OCI-LY3 (cell line): Measurements from ENCODE around the gene GDF11.

Experiments
- H2AFZ ChIP-seq: fragments of 200-600, 300-600 bp; shearing (Covaris generic); 2 replicates; pipeline ENCODE4 v1.6.0; 2014; ENCODE audit warnings: antibody characterized with exemption, low read depth, low read length
- H3K27ac ChIP-seq: fragments of 200-600, 300-600 bp; sonication (generic); 2 replicates; pipeline ENCODE4 v1.5.1; 2014; ENCODE audit warnings: mild to moderate bottlenecking, low read length, moderate library complexity, mixed read lengths
- H3K27me3 ChIP-seq: fragments of 200-600, 300-600 bp; sonication (generic); 2 replicates; pipeline ENCODE4 v1.6.1; 2014; ENCODE audit warnings: low read depth, low read length, mixed read lengths
- H3K36me3 ChIP-seq: fragments of 200-600, 300-600 bp; sonication (generic); replicated peaks from 2 replicates; pipeline ENCODE3; 2014; ENCODE audit warnings: low read depth, low read length, mixed read lengths
- H3K4me1 ChIP-seq: fragments of 300-600, 200-600 bp; sonication (generic); 2 replicates; pipeline ENCODE4 v1.6.1; 2014; ENCODE audit warnings: low read length, mixed read lengths
- H3K4me2 ChIP-seq: fragments of 200-600, 300-600 bp; sonication (generic); 2 replicates; pipeline ENCODE4 v1.6.1; 2014; ENCODE audit warnings: low read length, mixed read lengths
- H3K4me3 ChIP-seq: fragments of 300-600, 200-600 bp; sonication (generic); 2 replicates; pipeline ENCODE4 v1.5.1; 2014; ENCODE audit warnings: antibody characterized with exemption, mild to moderate bottlenecking, low read length, moderate library complexity
- H3K79me2 ChIP-seq: fragments of 300-600, 200-600 bp; shearing (Covaris generic); 2 replicates; pipeline ENCODE4 v1.6.1; 2014; ENCODE audit warnings: mild to moderate bottlenecking, low read length, mixed read lengths
- H3K9ac ChIP-seq: fragments of 300-600, 200-600 bp; shearing (Covaris generic); 2 replicates; pipeline ENCODE4 v1.6.0; 2014; ENCODE audit warnings: mild to moderate bottlenecking, low read length, moderate library complexity
- H3K9me3 ChIP-seq: fragments of 200-600, 300-600 bp; shearing (Covaris generic); 2 replicates; pipeline ENCODE4 v1.6.1; 2014; ENCODE audit warnings: low read length, mixed read lengths; ENCODE audit not compliant: insufficient read depth
- H4K20me1 ChIP-seq: fragments of 200-600, 300-600 bp; sonication (generic); 2 replicates; pipeline ENCODE4 v1.6.1; 2016; ENCODE audit warnings: low read length, mixed read lengths; ENCODE audit not compliant: insufficient read depth
- CTCF ChIP-seq: fragments of 200-600, 300-600 bp; sonication (generic); IDR thresholded peaks from 2 replicates; pipeline ENCODE4 v1.5.1; 2014; ENCODE audit warnings: antibody characterized with exemption, low read length, low read depth
- EZH2phosphoT487 ChIP-seq: fragments of 200-600 bp; shearing (Covaris generic); IDR thresholded peaks from 2 replicates; pipeline ENCODE4 v1.6.1; 2018; ENCODE audit warnings: antibody characterized with exemption, mixed run types, low read depth

The GDF11 gene

GRCh38 chr12:55706568-55707218, 36.2 kb upstream of the GDF11 start:
- TF ChIP-seq CTCF (no peak), EZH2phosphoT487 (no peak)
- H3K79me2 ChIP-seq = no peaks in the 10 kb centered on the region
- no peak overlapping the region for H3K27ac ChIP-seq
- H3K9ac ChIP-seq = no peak overlapping the region
- no peak overlapping the region for H2AFZ ChIP-seq
- peaks cover 17% of the 10 kb centered on the region for H3K4me1 ChIP-seq
- H3K9me3 ChIP-seq = no peaks in the 10 kb centered on the region
- H3K36me3 ChIP-seq = no peaks in the 10 kb centered on the region
- no peaks in the 10 kb centered on the region for H4K20me1 ChIP-seq
- H3K4me2 ChIP-seq = no peak overlapping the region
- H3K4me3 ChIP-seq = no peak overlapping the region
- peaks cover 23% of the 10 kb centered on the region for H3K27me3 ChIP-seq

- no peaks in the 10 kb centered on the region for H3K36me3 ChIP-seq
- no peak overlapping the region for H2AFZ ChIP-seq
- H3K79me2 ChIP-seq = no peaks in the 10 kb centered on the region
- H3K9ac ChIP-seq = no peak overlapping the region
- H4K20me1 ChIP-seq = no peaks in the 10 kb centered on the region
- H3K9me3 ChIP-seq = no peaks in the 10 kb centered on the region
- no peak overlapping the region for H3K4me3 ChIP-seq
- H3K27ac ChIP-seq = no peak overlapping the region
- peaks cover 25% of the 10 kb centered on the region for H3K27me3 ChIP-seq
- TF ChIP-seq EZH2phosphoT487 (no peak), CTCF (no peak)
- H3K4me2 ChIP-seq = no peak overlapping the region
- peaks cover 17% of the 10 kb centered on the region for H3K4me1 ChIP-seq
Observed at GRCh38 chr12:55707219-55707671, 35.7 kb upstream of the GDF11 start.

GRCh38 chr12:55707841-55708694, 34.9 kb upstream of the GDF11 start, which contains the start of gene ITGA7:
Gene ITGA7 (minus strand): TSS chr12:55707904. CDS start chr12:55707682, 222 bp downstream.
- Histone ChIP-seq H3K4me2 (peak within 1 kb of the TSS; percentile 43), H3K9ac (no peak within 1 kb of the TSS), H3K9me3 (no peaks in the 10 kb centered on the region), H3K4me1 (peaks cover 17% of the 10 kb centered on the region), H2AFZ (peak within 1 kb of the TSS; percentile 71; the same call in 1 of the 2 replicates), H3K36me3 (no peaks in the 10 kb centered on the region), H3K4me3 (peak within 1 kb of the TSS; percentile 74), H3K79me2 (no peaks in the 10 kb centered on the region), H3K27me3 (peaks cover 25% of the 10 kb centered on the region), H3K27ac (no peak within 1 kb of the TSS), H4K20me1 (no peaks in the 10 kb centered on the region)
- TF ChIP-seq EZH2phosphoT487 (no peak), CTCF (no peak)

GRCh38 chr12:55708695-55709233, 34.2 kb upstream of the GDF11 start:
- H3K4me3 ChIP-seq = peak overlapping the region; percentile 74; the same call in 1 of the 2 replicates
- no peaks in the 10 kb centered on the region for H3K9me3 ChIP-seq
- H2AFZ ChIP-seq = peak overlapping the region; percentile 71; the same call in 1 of the 2 replicates
- H3K79me2 ChIP-seq = no peaks in the 10 kb centered on the region
- H3K27ac ChIP-seq = no peak overlapping the region
- no peaks in the 10 kb centered on the region for H4K20me1 ChIP-seq
- peaks cover 25% of the 10 kb centered on the region for H3K27me3 ChIP-seq
- H3K36me3 ChIP-seq = no peaks in the 10 kb centered on the region
- peak overlapping the region; percentile 43 for H3K4me2 ChIP-seq
- TF ChIP-seq EZH2phosphoT487 = no peak
- peaks cover 17% of the 10 kb centered on the region for H3K4me1 ChIP-seq
- no peak overlapping the region for H3K9ac ChIP-seq
